GM19372 (cell line): ENCODE results near the gene B9D1.
"Not testable (repeated sequence)": the region's sequence is repeated elsewhere in the genome, so short reads cannot be mapped to it uniquely, and the experiment has no call there.

Experiments used
- ATAC-seq: cut with Tn5 transposase; IDR thresholded peaks from one replicate; pipeline ENCODE4 v1.9.1; 2021; ENCODE audit warnings: mild to moderate bottlenecking, low read depth, moderate library complexity; ENCODE audit not compliant: unreplicated experiment

B9D1 gene

DNA sequence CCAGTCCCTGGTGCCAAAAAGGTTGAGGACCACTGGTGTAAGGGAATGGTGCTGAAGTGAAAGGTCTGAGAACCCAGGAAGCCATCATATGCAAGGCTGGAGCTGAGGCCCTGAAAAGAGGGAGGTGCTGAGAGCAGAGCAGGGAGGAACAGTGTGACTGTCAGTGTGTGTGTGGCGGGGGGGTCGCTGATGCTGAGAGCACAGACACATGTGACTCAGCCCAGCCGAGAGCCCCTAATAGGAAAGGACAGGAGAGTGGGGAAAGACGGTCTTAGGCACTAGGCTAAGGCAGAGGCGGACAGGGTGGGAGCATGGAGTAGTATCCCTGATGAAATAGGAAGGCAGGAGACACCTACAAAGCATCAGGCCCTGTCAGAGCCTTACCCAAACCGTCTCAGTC lies 1.2 kb downstream of the B9D1 start:
- no peak for ATAC-seq

DNA sequence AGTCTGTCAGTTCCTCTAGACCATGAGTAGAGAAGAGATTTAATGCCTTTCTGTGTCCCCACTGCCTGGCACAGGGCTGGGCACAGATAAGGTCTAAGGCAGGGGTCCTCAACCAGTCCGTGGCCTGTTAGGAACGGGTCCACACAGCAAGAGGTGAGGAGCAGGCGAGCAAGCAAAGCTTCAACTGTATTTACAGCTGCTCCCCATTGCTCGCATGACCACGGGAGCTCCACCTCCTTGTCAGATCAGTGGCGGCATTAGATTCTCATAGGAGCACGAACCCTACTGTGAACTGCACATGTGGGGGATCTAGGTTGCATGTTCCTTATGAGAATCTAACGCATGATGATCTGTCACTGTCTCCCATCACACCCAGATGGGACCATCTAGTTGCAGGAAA lies 1.8 kb downstream of the B9D1 start:
- ATAC-seq: no peak

DNA sequence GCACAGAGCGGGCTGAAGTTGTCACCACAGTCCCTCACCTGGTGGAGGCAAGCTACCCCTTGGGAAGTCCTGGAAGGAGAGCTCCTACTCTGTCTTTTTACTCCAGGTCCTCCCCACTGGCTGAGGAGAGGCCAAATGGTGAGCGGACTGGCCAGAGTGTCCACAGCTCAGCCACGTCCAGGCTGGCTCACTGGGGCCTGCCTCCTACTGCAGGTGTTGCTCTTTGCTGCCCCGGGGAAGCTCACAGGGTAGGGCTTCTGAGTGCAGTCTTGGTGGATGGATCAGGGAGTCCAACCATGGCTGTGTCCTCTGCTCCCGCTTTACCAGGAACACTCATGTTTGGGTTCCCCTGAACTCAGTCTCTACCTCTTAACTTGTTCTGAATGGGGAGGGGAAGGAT lies 2.7 kb downstream of the B9D1 start:
- no peak for ATAC-seq

DNA sequence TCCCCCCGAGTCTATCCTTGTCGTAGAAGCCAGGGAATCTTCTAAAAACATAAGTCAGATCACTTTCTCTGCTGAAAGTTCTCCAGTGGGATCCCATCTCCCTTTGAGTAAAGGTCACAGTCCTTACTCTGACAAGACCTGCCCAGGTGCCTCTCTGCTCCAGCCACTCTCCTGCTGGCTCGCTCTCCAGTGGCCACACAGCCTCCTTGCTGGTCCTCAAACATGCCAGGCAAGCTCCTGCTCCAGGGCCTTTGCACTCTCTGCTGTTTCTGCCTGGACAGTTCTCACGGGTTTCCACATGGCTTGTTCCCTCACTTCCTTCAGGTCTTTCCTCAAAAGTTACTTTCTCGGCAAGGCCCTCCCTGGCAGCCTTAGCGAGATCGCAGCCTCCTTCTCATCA lies 3.4 kb downstream of the B9D1 start:
- no peak for ATAC-seq

DNA sequence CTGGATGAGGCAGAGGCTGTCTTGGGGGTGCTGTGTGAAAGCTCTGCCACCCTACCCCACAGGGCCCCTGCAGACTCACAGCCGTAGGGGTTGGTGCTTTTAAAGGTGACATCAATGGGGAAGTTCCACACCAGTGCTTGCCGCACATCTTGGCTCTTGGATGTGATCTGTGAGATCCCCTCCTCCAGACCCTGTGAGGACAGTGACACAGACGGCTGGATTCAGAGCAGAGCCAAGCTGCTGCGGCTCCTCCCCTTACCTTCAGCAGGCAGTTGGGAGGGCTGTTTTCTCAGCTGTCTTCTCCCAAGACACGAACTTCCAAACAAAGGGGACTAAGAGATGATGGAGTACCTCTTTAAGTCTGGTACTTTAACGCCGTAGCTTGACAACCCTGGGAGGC lies 4.8 kb downstream of the B9D1 start:
- no peak for ATAC-seq

DNA sequence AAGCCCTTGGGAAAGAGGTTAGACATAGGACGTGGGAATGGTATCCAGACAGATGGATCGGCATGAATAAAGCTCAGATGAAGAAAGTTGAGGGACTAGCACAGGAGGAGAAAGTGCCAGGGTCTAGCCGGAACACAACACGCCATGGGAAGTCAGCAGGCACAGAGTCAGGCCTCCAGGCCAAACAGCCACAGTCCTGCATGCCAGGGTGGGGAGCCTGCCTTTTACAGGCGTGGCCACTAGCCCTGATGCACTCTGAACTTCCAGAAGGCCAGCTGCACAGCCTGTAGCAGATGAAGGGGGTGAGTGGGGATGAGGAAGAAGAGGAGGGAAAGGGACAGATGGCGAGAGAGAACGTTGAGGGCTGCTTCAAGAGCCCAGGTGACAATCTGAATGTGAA lies 5.2 kb downstream of the B9D1 start:
- ATAC-seq: no peak

DNA sequence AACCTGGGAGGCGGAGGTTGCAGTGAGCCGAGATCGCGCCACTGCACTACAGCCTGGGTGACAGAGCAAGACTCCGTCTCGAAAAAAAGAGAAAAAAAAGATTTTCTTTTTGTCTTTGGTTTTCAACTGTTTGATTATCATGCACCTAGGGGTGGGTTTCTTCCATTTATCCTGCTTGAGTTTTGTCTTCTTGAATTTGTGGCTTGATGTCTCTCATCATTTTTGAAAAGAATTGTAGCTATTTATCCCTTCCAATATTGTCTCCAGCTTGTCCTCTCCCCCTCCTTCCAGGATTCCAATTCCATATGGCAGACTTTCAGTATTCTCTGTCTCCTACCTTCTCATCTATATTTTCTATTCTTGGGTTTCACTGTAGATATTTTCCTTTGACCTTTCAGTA lies 7.8 kb downstream of the B9D1 start:
- ATAC-seq: no peak

DNA sequence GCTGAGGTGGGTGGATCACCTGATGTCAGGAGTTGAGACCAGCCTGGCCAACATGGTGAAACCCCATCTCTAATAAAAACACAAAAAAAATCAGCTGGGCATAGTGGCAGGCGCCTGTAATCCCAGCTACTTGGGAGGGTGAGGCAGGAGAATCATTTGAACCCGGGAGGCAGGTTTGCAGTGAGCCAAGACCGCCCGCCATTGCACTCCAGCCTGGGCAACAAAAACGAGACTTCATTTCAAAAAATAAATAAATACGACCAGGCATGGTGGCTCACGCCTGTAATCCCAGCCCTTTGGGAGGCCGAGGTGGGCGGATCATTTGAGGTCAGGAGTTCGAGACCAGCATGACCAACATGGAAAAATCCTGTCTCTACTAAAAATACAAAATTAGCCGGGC lies 9.1 kb downstream of the B9D1 start:
- not testable (repeated sequence) for ATAC-seq

DNA sequence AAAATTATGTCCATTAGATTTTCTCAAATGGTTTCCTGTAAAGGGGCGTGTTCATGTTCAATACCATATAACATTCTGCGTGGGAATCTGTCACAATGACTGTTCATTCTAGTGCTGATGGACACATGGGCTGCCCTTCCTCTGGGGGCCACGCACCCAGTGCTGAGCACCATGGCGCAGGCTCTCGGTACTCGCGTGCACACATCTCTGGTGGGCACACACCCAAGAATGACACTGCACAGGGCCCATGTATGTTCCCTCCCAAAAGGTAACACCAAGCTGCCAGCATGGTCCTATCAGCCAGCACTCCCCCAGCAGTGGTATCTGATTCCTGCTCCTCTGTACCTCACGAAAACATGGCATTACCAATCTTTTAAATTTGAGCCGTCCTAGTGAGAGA lies 13.7 kb downstream of the B9D1 start:
- no peak for ATAC-seq

DNA sequence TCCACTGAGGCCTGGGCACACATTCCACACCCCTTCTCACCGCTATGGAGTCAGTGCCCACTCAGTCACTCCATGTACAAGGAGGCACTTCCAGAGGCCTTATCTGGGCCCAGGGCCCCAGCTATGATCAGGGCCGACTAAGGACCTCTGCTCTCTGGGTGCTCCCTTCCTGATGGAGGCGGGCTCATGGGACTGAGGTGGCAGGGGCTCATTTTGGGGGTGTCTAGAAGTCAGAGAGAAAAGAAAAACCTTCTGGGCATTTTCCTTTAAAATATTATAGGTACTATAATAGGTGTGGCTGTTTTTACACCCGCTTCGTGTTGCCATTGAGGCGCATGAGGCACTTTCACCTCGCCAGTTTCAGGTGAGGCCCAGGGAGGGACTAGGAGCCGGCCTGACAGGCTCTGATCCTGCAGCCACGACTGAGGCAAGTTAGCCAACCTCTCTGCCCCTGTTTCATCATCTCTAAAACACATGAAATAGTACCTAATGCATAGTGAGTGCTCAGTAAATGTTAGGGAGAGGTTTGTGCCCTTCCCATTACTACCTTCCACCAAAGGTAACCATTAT lies 14.4 kb downstream of the B9D1 start:
- ATAC-seq: no peak

DNA sequence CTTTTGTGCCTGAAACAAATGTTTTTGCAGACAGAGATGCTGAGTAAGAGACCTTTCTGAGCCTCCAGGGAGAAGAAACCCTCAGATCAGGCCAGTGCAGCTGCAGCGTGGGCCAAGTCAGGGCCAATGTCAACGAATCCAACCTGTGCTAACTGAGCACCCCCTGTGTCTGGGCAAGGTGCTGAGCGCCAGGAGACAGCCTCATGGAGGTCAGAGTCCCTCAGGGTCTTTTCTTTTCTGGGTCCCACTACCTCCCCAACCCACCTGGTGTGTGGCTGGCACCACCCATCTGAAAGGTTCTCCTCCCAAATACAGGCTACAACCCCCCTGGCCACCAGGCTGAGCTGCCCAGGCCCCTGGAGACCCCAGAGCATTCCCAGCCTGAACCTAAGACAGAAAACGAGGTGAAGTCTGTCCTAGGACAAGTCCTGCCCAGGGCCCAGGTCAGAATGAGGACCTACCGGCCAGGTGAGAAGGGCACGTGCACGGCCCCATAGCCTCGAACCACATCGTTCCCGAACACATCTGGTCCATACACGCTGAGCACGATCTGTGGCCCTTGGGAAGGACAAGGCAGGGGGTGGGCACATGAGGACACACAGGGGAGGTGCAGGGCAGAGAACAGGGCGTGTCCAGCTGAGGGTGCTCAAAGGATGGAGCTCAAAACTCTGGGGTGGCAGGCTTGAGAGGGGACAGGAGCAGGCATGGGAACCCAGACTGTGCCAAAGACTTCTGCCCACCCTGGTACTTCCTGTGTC lies 15.0 kb downstream of the B9D1 start:
- ATAC-seq: no peak

DNA sequence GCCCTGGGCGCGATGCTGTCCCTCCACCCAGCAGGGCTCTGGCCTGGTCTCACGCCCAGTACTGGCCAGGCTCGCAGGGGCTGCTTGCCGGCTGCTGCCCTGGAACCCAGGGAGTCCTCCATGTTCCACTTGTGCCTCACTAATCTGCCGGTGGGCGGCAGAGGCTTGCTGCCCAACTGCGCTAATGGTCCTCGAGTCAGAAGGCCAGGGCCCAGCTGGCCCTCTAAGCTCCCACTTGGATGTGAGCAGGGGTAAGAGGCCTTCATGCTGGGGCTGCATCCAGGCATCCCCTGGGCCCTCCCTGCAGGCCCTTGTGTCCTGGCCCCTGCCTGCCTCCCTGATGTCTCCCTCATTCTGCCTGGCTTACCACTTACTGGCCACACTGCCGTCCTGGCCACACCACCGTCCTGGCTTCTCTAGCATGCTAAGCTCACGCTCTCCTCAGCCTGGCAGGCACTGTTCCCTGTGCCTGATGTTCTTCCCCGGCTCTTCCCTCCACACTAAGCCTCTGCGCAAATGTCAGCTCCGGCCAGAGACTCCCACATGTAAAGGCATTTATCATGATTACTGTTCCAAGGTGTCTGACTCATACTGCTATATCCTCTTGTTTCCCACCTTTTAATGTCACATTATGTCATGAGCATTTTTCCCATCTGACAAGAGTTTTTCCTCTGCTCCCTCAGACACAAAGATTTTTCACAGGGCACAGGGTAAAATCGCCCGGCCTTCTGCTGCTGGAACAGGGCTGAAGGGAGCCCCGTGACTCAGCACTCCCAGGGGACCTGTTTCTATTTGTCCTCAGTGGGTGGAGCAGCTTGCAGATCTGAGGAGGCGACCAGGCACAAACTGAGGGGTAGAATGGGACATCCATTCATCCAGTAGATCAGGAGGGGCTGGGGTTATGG lies 15.9 kb downstream of the B9D1 start:
- no peak for ATAC-seq

DNA sequence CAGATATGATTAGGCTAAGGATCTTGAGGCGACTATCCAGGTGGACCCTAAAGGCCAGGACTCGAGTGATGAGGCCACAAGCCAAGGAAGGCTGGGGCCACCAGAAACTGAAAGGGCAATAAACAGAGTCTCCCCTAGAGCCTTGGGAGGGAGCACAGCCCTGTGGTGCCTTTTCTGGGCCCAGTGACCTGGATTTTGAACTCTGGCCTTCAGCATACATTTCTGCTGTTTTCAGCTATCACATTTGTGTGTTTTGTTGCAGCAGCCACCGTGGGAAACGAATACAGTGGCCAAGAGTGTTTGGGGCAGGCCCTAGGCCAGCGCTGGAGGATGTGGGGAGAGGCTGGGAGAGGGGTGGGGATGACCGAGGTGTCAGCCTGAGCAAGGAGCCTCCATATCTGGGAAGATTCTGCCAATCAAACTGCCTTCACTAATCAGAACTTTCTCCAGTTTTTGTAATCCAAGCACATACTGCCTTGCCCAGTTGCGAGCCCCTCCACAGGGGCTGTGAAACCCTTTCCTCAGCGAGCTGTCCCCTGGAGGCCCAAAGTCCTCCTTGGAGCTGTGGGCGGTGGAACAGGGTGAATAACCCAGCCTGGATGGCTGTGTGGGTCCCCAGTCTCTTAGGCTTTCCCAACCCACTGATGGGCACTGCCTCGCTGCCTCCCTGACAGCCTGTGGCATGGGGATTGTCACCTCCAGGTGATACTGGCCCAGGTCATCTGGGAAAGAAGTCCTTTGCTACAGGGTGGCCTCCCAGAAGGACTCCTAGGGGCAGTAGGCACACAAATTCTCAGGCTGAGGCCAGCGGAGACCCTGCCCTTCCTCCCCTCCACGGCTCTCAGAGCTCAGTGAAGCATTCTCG lies 16.8 kb downstream of the B9D1 start:
- ATAC-seq: no peak

DNA sequence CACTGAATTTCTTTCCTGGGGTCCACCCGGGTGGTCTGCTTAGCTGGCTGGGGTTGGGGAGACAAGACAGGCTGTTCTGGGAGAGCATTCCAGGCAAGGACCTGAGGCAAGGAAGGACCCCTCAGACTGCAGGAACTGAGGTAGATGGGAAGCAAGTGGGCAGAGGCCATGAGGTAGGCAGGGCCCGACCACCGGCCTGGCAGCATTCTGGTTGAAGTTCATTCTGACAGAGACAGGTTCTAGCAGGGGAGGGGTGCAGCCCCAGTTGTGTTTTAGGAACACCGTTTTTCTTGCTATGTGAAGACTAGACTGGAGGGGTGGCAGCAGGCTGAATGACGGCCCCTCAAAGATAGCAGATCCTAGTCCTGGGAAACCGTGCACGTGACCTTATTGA lies 17.5 kb downstream of the B9D1 start:
- ATAC-seq: no peak

DNA sequence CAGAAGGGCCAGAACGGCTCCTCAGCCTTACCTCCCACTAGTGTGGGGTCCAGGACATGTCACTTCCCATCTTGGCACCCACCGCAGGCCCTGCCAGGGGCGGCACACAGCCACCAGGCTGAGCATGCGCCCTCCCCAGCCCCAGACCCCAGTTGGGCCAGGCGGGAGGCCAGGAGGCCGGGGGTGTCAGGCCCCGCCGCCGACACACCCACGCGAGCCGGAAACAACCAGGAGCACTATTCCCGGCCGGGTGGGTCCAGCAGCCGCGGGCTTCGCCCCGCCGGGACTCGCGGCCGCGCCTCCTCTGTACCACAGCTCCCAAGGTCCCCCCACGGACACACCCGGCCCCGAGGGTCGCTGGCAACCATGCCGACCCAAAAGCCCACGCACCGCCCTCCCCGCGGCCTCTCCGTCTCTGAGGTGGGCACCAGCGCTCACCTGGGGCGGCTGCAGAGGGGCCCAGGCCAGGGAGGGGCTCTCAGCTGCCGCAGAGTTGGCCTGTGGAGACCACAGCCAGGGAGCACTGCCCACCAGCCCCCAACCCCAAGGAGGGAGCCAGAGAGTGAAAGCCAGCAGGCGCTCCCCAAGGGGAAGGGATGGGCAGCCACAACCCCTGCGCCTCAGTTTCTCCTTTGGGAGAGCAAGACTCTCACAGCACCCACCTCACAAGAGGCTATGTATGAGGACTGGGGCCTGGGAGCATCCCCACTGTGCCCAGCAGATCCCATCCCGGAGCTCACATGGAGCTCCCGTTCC lies 18.0 kb downstream of the B9D1 start:
- no peak for ATAC-seq

DNA sequence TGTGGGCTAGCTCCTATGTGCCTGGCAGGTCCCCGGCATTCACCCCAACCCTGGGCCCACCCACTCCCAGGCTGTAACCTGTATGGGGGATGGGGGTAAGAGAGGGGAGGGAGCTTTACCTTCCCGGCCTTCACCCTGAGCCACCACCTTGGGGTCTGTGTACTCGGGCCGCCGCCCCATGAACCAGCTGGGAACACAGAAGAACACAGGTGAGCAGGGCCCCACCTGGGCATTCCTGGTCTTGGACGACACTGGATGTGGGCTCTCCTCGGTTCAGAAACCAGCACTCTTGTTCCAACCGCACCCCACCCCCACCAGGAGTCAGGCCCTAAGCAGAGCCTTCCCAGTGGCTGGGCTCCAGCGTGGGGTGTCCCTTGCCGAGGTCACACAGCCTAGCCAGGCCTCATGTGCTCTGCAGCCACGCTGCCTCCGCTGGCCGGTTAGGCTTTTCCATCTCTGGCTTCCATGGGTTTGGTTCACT lies 18.8 kb downstream of the B9D1 start:
- no peak for ATAC-seq

DNA sequence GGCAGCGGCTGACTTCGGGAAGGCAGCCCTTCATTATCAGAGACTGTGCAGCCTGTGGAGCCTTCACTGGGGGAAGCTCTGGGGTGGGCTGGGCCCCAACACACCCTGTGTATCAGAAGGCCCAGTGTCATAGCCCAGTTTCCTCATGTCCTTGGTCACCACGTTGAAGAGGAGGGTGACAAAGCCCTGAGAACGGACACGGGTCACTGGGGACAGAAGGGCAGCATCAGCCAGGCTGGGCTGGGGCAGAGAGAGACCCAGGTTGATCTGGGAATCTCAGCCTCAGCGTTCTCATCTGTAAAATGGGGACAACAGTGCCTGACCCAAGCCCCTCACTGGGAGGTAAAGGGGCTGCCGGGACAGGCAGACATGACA lies 19.3 kb downstream of the B9D1 start:
- no peak for ATAC-seq

DNA sequence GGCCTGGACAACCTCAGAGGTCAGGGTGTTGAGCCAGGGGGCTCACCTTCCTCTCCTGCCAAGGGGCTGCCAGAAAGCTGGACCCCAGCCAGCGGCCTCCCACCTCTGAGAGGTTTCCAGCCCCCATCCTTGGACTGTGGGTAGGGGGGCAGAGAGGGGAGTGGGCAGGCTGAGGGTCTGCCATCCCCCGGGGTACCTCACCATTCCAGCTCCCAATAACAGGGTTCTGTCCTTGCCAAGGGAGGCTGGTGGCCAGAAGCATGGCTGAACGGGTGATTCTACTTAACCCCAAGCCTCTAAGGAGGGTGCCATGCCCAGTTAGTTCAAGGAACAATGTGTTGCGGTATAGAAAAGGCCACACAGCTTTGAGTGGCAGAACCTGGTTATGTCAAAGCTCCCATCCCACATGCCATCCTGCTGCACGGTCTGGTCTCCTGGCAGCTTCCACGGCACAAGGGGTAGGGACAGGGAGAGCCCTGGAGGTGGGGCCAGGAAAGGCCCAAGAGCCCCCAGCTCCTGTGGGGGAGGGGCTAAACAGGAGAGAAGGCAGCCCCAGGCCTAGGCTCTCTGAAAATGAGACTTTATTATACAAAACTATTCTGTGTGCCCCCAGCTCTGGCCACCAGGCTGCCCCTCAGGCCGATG lies 19.8 kb downstream of the B9D1 start:
- ATAC-seq: no peak
